Uterus (tissue), 2 donors: Measurements from ENCODE around the gene SEMA3B.

ENCODE experiments used
- POLR2A ChIP-seq, 2 donors: fragments of 450-650 bp; IDR thresholded peaks; one replicate each; pipeline ENCODE4 v1.6.1; 2016; ENCODE audit warnings: antibody characterized with exemption in 2 of 2, mild to moderate bottlenecking in 1 of 2, moderate library complexity in 1 of 2
- TF ChIP-seq, protein P1 (sequence below), 4 experiments: fragments of 200-600 bp in 2 of 4; fragments of 450-650 bp in 2 of 4; sonication (generic) in 2 of 4; IDR thresholded peaks; one replicate each; pipeline ENCODE4 v1.5.1; 2016 to 2019; ENCODE audit warnings: antibody characterized with exemption in 4 of 4, mild to moderate bottlenecking in 2 of 4, moderate library complexity in 1 of 4

GRCh38 chr3:50259432-50260026, 9.4 kb upstream of the SEMA3B start:
- TF ChIP-seq, protein P1, sequence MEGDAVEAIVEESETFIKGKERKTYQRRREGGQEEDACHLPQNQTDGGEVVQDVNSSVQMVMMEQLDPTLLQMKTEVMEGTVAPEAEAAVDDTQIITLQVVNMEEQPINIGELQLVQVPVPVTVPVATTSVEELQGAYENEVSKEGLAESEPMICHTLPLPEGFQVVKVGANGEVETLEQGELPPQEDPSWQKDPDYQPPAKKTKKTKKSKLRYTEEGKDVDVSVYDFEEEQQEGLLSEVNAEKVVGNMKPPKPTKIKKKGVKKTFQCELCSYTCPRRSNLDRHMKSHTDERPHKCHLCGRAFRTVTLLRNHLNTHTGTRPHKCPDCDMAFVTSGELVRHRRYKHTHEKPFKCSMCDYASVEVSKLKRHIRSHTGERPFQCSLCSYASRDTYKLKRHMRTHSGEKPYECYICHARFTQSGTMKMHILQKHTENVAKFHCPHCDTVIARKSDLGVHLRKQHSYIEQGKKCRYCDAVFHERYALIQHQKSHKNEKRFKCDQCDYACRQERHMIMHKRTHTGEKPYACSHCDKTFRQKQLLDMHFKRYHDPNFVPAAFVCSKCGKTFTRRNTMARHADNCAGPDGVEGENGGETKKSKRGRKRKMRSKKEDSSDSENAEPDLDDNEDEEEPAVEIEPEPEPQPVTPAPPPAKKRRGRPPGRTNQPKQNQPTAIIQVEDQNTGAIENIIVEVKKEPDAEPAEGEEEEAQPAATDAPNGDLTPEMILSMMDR (IDR thresholded peaks at IDR 0.05), result no peak
- no peak for TF ChIP-seq POLR2A (IDR thresholded peaks at IDR 0.05)
